ENCODE measurements around the gene NDST1. TPM values are rescaled to one million over a fixed set of nuclear protein-coding genes. Genes with fewer than 3 reads are reported as not detected.

Gene NDST1
- total RNA-seq, 1 donor from 2014 or later = 321 TPM

GRCh38 chr5:150584556-150585335 lies 76.8 kb downstream of the NDST1 start:
- FAIRE-seq (no peak), DNase-seq (ENCODE audit: low read depth) (no peak)
- no peak overlapping the region for H3K27ac ChIP-seq (ENCODE audit: low read depth, low read length)
- H3K79me2 ChIP-seq (ENCODE audit: insufficient read depth, low read length) = no peaks in the 10 kb centered on the region
- H3K4me2 ChIP-seq (ENCODE audit: low read length) = no peak overlapping the region
- H3K4me1 Mint-ChIP-seq (ENCODE audit: low read depth, unreplicated experiment) = peaks cover 12% of the 10 kb centered on the region
- H4K20me1 ChIP-seq (ENCODE audit: insufficient read depth, low read length) = no peaks in the 10 kb centered on the region
- TF ChIP-seq, protein P1, sequence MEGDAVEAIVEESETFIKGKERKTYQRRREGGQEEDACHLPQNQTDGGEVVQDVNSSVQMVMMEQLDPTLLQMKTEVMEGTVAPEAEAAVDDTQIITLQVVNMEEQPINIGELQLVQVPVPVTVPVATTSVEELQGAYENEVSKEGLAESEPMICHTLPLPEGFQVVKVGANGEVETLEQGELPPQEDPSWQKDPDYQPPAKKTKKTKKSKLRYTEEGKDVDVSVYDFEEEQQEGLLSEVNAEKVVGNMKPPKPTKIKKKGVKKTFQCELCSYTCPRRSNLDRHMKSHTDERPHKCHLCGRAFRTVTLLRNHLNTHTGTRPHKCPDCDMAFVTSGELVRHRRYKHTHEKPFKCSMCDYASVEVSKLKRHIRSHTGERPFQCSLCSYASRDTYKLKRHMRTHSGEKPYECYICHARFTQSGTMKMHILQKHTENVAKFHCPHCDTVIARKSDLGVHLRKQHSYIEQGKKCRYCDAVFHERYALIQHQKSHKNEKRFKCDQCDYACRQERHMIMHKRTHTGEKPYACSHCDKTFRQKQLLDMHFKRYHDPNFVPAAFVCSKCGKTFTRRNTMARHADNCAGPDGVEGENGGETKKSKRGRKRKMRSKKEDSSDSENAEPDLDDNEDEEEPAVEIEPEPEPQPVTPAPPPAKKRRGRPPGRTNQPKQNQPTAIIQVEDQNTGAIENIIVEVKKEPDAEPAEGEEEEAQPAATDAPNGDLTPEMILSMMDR (IDR thresholded peaks at IDR 0.05; ENCODE audit: insufficient read depth, low read depth, low read length) = no peak
- TF ChIP-seq EZH2 (IDR thresholded peaks at IDR 0.05; ENCODE audit: insufficient read depth, low read length) = no peak
- H3K27me3 ChIP-seq (ENCODE audit: insufficient read depth, low read length) = no peaks in the 10 kb centered on the region
- peaks cover 16% of the 10 kb centered on the region for H3K27me3 Mint-ChIP-seq (ENCODE audit: low read depth, unreplicated experiment)
- H3K36me3 Mint-ChIP-seq (ENCODE audit: low read depth, unreplicated experiment) = peaks cover 4% of the 10 kb centered on the region
- H3K4me1 ChIP-seq (ENCODE audit: insufficient read depth, low read length) = peaks cover 24% of the 10 kb centered on the region
- H3K36me3 ChIP-seq (ENCODE audit: insufficient read depth, low read length) = no peaks in the 10 kb centered on the region
- no peak overlapping the region for H3K9ac ChIP-seq (ENCODE audit: low read length)
- no peak overlapping the region for H2AFZ ChIP-seq (ENCODE audit: low read depth, low read length)
- H3K9me3 ChIP-seq (ENCODE audit: insufficient read depth, low read depth, low read length) = no peaks in the 10 kb centered on the region
- peaks cover 2% of the 10 kb centered on the region for H3K9me3 Mint-ChIP-seq (ENCODE audit: unreplicated experiment)
- H3K4me3 ChIP-seq (ENCODE audit: insufficient read depth, low read depth, low read length) = no peak overlapping the region
- no peak overlapping the region for H3K4me3 Mint-ChIP-seq (ENCODE audit: unreplicated experiment)
- H3K27ac Mint-ChIP-seq (ENCODE audit: unreplicated experiment) = no peak overlapping the region

DNA sequence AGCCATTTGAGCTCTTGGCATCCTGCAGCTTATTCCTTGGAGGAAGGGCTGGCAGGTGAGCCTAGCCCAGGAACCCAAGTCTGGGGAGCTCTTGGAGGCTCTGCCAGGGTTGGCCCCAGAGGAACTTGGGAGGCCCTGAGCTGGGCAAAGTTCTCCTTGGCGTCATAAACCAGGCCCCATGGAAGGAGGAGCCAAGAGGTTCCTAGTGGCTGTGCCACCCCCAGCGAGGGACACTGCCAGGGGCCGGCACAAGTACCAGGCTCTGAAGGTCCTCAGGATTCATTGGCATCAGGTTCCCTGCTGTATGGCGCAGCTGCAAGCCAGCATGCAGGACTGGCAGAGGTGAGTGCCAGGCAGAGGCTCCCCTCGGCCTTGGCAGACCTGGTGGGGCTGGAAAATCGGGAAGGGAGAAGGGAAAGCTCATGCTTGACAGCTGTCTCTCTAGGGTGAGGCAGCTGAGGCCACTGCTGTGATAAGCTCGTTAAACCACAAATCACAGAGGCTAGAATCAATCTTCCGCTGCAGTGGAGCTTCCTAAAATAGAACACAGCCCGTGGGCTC lies 77.9 kb downstream of the NDST1 start:
- FAIRE-seq (no peak), DNase-seq (ENCODE audit: low read depth) (no peak)
- peaks cover 11% of the 10 kb centered on the region for H3K27me3 Mint-ChIP-seq (ENCODE audit: low read depth, unreplicated experiment)
- Histone ChIP-seq H4K20me1 (ENCODE audit: insufficient read depth, low read length) (no peaks in the 10 kb centered on the region), H3K36me3 (ENCODE audit: insufficient read depth, low read length) (no peaks in the 10 kb centered on the region), H3K27ac (ENCODE audit: low read depth, low read length) (no peak overlapping the region), H3K9me3 (ENCODE audit: insufficient read depth, low read depth, low read length) (no peaks in the 10 kb centered on the region), H3K27me3 (ENCODE audit: insufficient read depth, low read length) (no peaks in the 10 kb centered on the region), H3K4me2 (ENCODE audit: low read length) (no peak overlapping the region), H3K4me1 (ENCODE audit: insufficient read depth, low read length) (peaks cover 35% of the 10 kb centered on the region), H3K9ac (ENCODE audit: low read length) (no peak overlapping the region), H3K4me3 (ENCODE audit: insufficient read depth, low read depth, low read length) (no peak overlapping the region), H2AFZ (ENCODE audit: low read depth, low read length) (no peak overlapping the region), H3K79me2 (ENCODE audit: insufficient read depth, low read length) (no peaks in the 10 kb centered on the region)
- H3K36me3 Mint-ChIP-seq (ENCODE audit: low read depth, unreplicated experiment) = no peaks in the 10 kb centered on the region
- TF ChIP-seq, protein P1 (IDR thresholded peaks at IDR 0.05; ENCODE audit: insufficient read depth, low read depth, low read length) = no peak
- TF ChIP-seq EZH2 (IDR thresholded peaks at IDR 0.05; ENCODE audit: insufficient read depth, low read length) = no peak
- H3K9me3 Mint-ChIP-seq (ENCODE audit: unreplicated experiment) = peaks cover 2% of the 10 kb centered on the region
- H3K4me3 Mint-ChIP-seq (ENCODE audit: unreplicated experiment) = no peak overlapping the region
- peaks cover 17% of the 10 kb centered on the region for H3K4me1 Mint-ChIP-seq (ENCODE audit: low read depth, unreplicated experiment)
- H3K27ac Mint-ChIP-seq (ENCODE audit: unreplicated experiment) = no peak overlapping the region

GRCh38 chr5:150587016-150587415 lies 79.1 kb downstream of the NDST1 start:
- H3K79me2 ChIP-seq (ENCODE audit: insufficient read depth, low read length) = no peaks in the 10 kb centered on the region
- Mint-ChIP-seq H3K27me3 (ENCODE audit: low read depth, unreplicated experiment) (peaks cover 13% of the 10 kb centered on the region), H3K36me3 (ENCODE audit: low read depth, unreplicated experiment) (no peaks in the 10 kb centered on the region), H3K9me3 (ENCODE audit: unreplicated experiment) (peaks cover 2% of the 10 kb centered on the region), H3K27ac (ENCODE audit: unreplicated experiment) (no peak overlapping the region), H3K4me3 (ENCODE audit: unreplicated experiment) (no peak overlapping the region), H3K4me1 (ENCODE audit: low read depth, unreplicated experiment) (peaks cover 16% of the 10 kb centered on the region)
- H4K20me1 ChIP-seq (ENCODE audit: insufficient read depth, low read length) = no peaks in the 10 kb centered on the region
- DNase-seq (ENCODE audit: low read depth) (no peak), FAIRE-seq (no peak)
- peaks cover 34% of the 10 kb centered on the region for H3K4me1 ChIP-seq (ENCODE audit: insufficient read depth, low read length)
- no peak overlapping the region for H3K27ac ChIP-seq (ENCODE audit: low read depth, low read length)
- TF ChIP-seq, protein P1 (IDR thresholded peaks at IDR 0.05; ENCODE audit: insufficient read depth, low read depth, low read length) = no peak
- no peak for TF ChIP-seq EZH2 (IDR thresholded peaks at IDR 0.05; ENCODE audit: insufficient read depth, low read length)
- H3K4me2 ChIP-seq (ENCODE audit: low read length) = no peak overlapping the region
- no peak overlapping the region for H2AFZ ChIP-seq (ENCODE audit: low read depth, low read length)
- H3K36me3 ChIP-seq (ENCODE audit: insufficient read depth, low read length) = no peaks in the 10 kb centered on the region
- no peak overlapping the region for H3K9ac ChIP-seq (ENCODE audit: low read length)
- no peaks in the 10 kb centered on the region for H3K9me3 ChIP-seq (ENCODE audit: insufficient read depth, low read depth, low read length)
- H3K4me3 ChIP-seq (ENCODE audit: insufficient read depth, low read depth, low read length) = no peak overlapping the region
- no peaks in the 10 kb centered on the region for H3K27me3 ChIP-seq (ENCODE audit: insufficient read depth, low read length)

All from astrocyte (in vitro differentiated cells and primary cell).